HG03558 (cell line): ENCODE data around the gene CDC42BPB.

Source experiments
- ATAC-seq: cut with Tn5 transposase; IDR thresholded peaks from one replicate; pipeline ENCODE4 v1.9.1; 2021; ENCODE audit warnings: moderate number of reproducible peaks; ENCODE audit not compliant: unreplicated experiment; ENCODE audit errors: extremely low read depth

Gene CDC42BPB

GRCh38 chr14:103096387-103096786, 39.0 kb upstream of the CDC42BPB start:
- no peak for ATAC-seq

GRCh38 chr14:103095210-103095778, 37.9 kb upstream of the CDC42BPB start:
- no peak for ATAC-seq

- no peak for ATAC-seq
These were observed 37.3 kb upstream of the CDC42BPB start, which contains the start of gene EXOC3L4 for GRCh38 chr14:103094406-103095209. EXOC3L4 (plus strand) TSS chr14:103094725; CDS start chr14:103100220, 5,495 bp downstream.

- no peak for ATAC-seq
These were observed 36.6 kb upstream of the CDC42BPB start for GRCh38 chr14:103093856-103094405.

- ATAC-seq, result no peak
These were observed 34.5 kb upstream of the CDC42BPB start for GRCh38 chr14:103091883-103092222.

GRCh38 chr14:103091041-103091882, 33.9 kb upstream of the CDC42BPB start:
- no peak for ATAC-seq

GRCh38 chr14:103090481-103091020, 33.2 kb upstream of the CDC42BPB start:
- ATAC-seq, result no peak

- no peak for ATAC-seq
These were observed 32.3 kb upstream of the CDC42BPB start for GRCh38 chr14:103089386-103090335.

GRCh38 chr14:103088921-103089320, 31.6 kb upstream of the CDC42BPB start:
- no peak for ATAC-seq

- no peak for ATAC-seq
These were observed 30.0 kb upstream of the CDC42BPB start for GRCh38 chr14:103087343-103087835.

- no peak for ATAC-seq
These were observed 29.5 kb upstream of the CDC42BPB start for GRCh38 chr14:103086771-103087342.

- ATAC-seq, result no peak
These were observed 28.1 kb upstream of the CDC42BPB start for GRCh38 chr14:103085106-103086091.

- no peak for ATAC-seq
These were observed 26.9 kb upstream of the CDC42BPB start, which contains the start of gene LBHD2 for GRCh38 chr14:103084021-103084919. LBHD2 (plus strand) TSS chr14:103084210; CDS start chr14:103086013, 1,803 bp downstream.

- ATAC-seq, result no peak
These were observed 24.6 kb upstream of the CDC42BPB start for GRCh38 chr14:103081951-103082350.

- ATAC-seq, result no peak
These were observed 21.7 kb upstream of the CDC42BPB start for GRCh38 chr14:103078860-103079587.

- ATAC-seq, result no peak
These were observed 21.0 kb upstream of the CDC42BPB start for GRCh38 chr14:103078420-103078749.
